Brain microvascular endothelial cell (primary cell): Measurements from ENCODE around the gene CDKN2B-AS1.
A peak's percentile ranks its signal among the peaks of the same experiment; 100 is the strongest.

ENCODE experiments used
- DNase-seq: peaks from one replicate; pipeline ENCODE4 v3.0.0-alpha.2; 2020
- H3K27ac ChIP-seq: fragments of 250-450 bp; sonication (Bioruptor Pico); 2 replicates; pipeline ENCODE4 v1.5.1; 2020; ENCODE audit warnings: mild to moderate bottlenecking, moderate library complexity
- H3K27me3 ChIP-seq: fragments of 250-450 bp; sonication (Bioruptor Pico); replicated peaks from 2 replicates; pipeline ENCODE4 v1.5.1; 2020; ENCODE audit warnings: mild to moderate bottlenecking
- H3K36me3 ChIP-seq: fragments of 250-450 bp; sonication (Bioruptor Pico); replicated peaks from 2 replicates; pipeline ENCODE4 v1.5.1; 2020; ENCODE audit warnings: mild to moderate bottlenecking
- H3K4me3 ChIP-seq: 2 replicates; pipeline ENCODE4 v1.5.1; 2011; ENCODE audit warnings: low read depth, mild to moderate bottlenecking, control low read depth, low read length, moderate library complexity
- CTCF ChIP-seq: IDR thresholded peaks from 2 replicates; pipeline ENCODE4 v1.5.1; 2011; ENCODE audit warnings: low read depth, mild to moderate bottlenecking, moderate library complexity, low read length, control low read depth, inconsistent platforms; ENCODE audit errors: missing control alignments
- in situ Hi-C: cut with HindIII; loops from 2 replicates; pipeline ENCODE4 v1.10.0; 2017; ENCODE audit warnings: low sequenced_read_pairs, low pct_ligation_motif_present

Gene CDKN2B-AS1

GRCh38 chr9:21996858-21997257, 2.3 kb downstream of the CDKN2B-AS1 start:
- Histone ChIP-seq H3K27me3 (no peaks in the 10 kb centered on the region), H3K27ac (no peak overlapping the region), H3K4me3 (peak overlapping the region; percentile 94), H3K36me3 (no peaks in the 10 kb centered on the region)
- in situ Hi-C loops: no loop called here
- no peak for DNase-seq
- no peak for TF ChIP-seq CTCF

- Histone ChIP-seq H3K27ac (no peak overlapping the region), H3K27me3 (no peaks in the 10 kb centered on the region), H3K4me3 (no peak overlapping the region), H3K36me3 (no peaks in the 10 kb centered on the region)
- no peak for TF ChIP-seq CTCF
- in situ Hi-C loops: no loop called here
- no peak for DNase-seq
These were observed 2.9 kb downstream of the CDKN2B-AS1 start for GRCh38 chr9:21997480-21997879.

GRCh38 chr9:21998026-21998425, 3.4 kb downstream of the CDKN2B-AS1 start:
- no peak for DNase-seq
- no peak for TF ChIP-seq CTCF
- Histone ChIP-seq H3K27me3 (no peaks in the 10 kb centered on the region), H3K27ac (no peak overlapping the region), H3K36me3 (no peaks in the 10 kb centered on the region), H3K4me3 (no peak overlapping the region)
- in situ Hi-C loops: no loop called here

GRCh38 chr9:22002038-22002437, 7.4 kb downstream of the CDKN2B-AS1 start:
- no peak for DNase-seq
- Histone ChIP-seq H3K4me3 (no peak overlapping the region), H3K36me3 (peaks cover 27% of the 10 kb centered on the region), H3K27ac (no peak overlapping the region), H3K27me3 (no peaks in the 10 kb centered on the region)
- TF ChIP-seq CTCF: no peak
- in situ Hi-C loops: loop anchor here (25.0 kb wide), 1 partner anchor 190 kb away; the partner anchor contains the start of gene MTAP

- peak overlapping the region; percentile 94 for H3K4me3 ChIP-seq
- DNase-seq: peak; percentile 48
- H3K27me3 ChIP-seq: no peaks in the 10 kb centered on the region
- peak; percentile 55 for TF ChIP-seq CTCF
- peaks cover 27% of the 10 kb centered on the region for H3K36me3 ChIP-seq
- in situ Hi-C loops: loop anchor here (25.0 kb wide), 1 partner anchor 193 kb away; the partner anchor contains the start of gene MTAP
- peak overlapping the region; percentile 89 for H3K27ac ChIP-seq
These were observed 10.6 kb downstream of the CDKN2B-AS1 start for GRCh38 chr9:22005021-22005701.
